ENCODE results near the gene DUS1L. TPM values are rescaled to one million over a fixed set of nuclear protein-coding genes. Genes with fewer than 3 reads are reported as not detected.
A peak's percentile ranks its signal among the peaks of the same experiment; 100 is the strongest.

The DUS1L gene
- total RNA-seq, 1 donor from 2014 or later, result 72.4 TPM

GRCh38 chr17:82101301-82101715 is 35.7 kb upstream of the DUS1L start:
- no peak for DNase-seq (ENCODE audit: extremely low spot score in 2 of 2)
- peak overlapping the region; percentile 30 for H3K27ac ChIP-seq
- intact Hi-C loops (cut with DNase I), result no loop called here
- H3K9me3 ChIP-seq, result no peaks in the 10 kb centered on the region
- no peak overlapping the region for H3K4me3 ChIP-seq
- no peaks in the 10 kb centered on the region for H3K27me3 ChIP-seq
- H3K36me3 ChIP-seq, result no peaks in the 10 kb centered on the region
- peaks cover 77% of the 10 kb centered on the region for H3K4me1 ChIP-seq
- TF ChIP-seq CTCF (IDR thresholded peaks at IDR 0.05), result no peak
- no peak for TF ChIP-seq POLR2A (IDR thresholded peaks at IDR 0.05)
- no peak for TF ChIP-seq POLR2AphosphoS5 (IDR thresholded peaks at IDR 0.05; ENCODE audit: insufficient read depth in 1 of 2, low read depth in 1 of 2)

- TF ChIP-seq POLR2AphosphoS5 (IDR thresholded peaks at IDR 0.05; ENCODE audit: insufficient read depth in 1 of 2, low read depth in 1 of 2) (no peak), CTCF (IDR thresholded peaks at IDR 0.05) (no peak), POLR2A (IDR thresholded peaks at IDR 0.05) (no peak)
- Histone ChIP-seq H3K4me1 (peaks cover 77% of the 10 kb centered on the region), H3K36me3 (peaks cover 0 to 4% of the 10 kb centered on the region in 2 donors), H3K27ac (peak overlapping the region; percentile 32), H3K27me3 (no peaks in the 10 kb centered on the region), H3K4me3 (no peak overlapping the region), H3K9me3 (no peaks in the 10 kb centered on the region)
- no peak for DNase-seq (ENCODE audit: extremely low spot score in 2 of 2)
- intact Hi-C loops (cut with DNase I), result no loop called here
Measured at GRCh38 chr17:82100502-82101298, 35.1 kb upstream of the DUS1L start.

- Histone ChIP-seq H3K4me3 (peak overlapping the region; percentile 63 to 98), H3K36me3 (peaks cover 0 to 20% of the 10 kb centered on the region in 2 donors), H3K27ac (peak overlapping the region; percentile 93), H3K9me3 (no peaks in the 10 kb centered on the region), H3K27me3 (no peaks in the 10 kb centered on the region), H3K4me1 (peaks cover 68% of the 10 kb centered on the region)
- TF ChIP-seq POLR2A (IDR thresholded peaks at IDR 0.05) (no peak), POLR2AphosphoS5 (IDR thresholded peaks at IDR 0.05; ENCODE audit: insufficient read depth in 1 of 2, low read depth in 1 of 2) (no peak), CTCF (IDR thresholded peaks at IDR 0.05) (no peak)
- intact Hi-C loops (cut with DNase I), result loop anchor here (5.0 kb wide), 1 partner anchor 67 kb away; the partner anchor contains the start of gene RAC3
- DNase-seq (ENCODE audit: extremely low spot score in 2 of 2), result no peak
Measured at GRCh38 chr17:82098939-82099763, 33.5 kb upstream of the DUS1L start.

- Histone ChIP-seq H3K4me1 (peaks cover 60% of the 10 kb centered on the region), H3K27me3 (no peaks in the 10 kb centered on the region), H3K36me3 (peaks cover 0 to 28% of the 10 kb centered on the region in 2 donors), H3K27ac (peak within 1 kb of the TSS; percentile 93), H3K4me3 (peak within 1 kb of the TSS; percentile 63 to 98), H3K9me3 (no peaks in the 10 kb centered on the region)
- TF ChIP-seq CTCF (IDR thresholded peaks at IDR 0.05), result no peak
- peak in 1 of 2 donors; percentile 96 for TF ChIP-seq POLR2A (IDR thresholded peaks at IDR 0.05)
- TF ChIP-seq POLR2AphosphoS5 (IDR thresholded peaks at IDR 0.05; ENCODE audit: insufficient read depth in 1 of 2, low read depth in 1 of 2), result peak in 1 of 2 donors; percentile 60
- intact Hi-C loops (cut with DNase I), result loop anchor here (5.0 kb wide), 1 partner anchor 66 kb away; the partner anchor contains the start of gene RAC3
- DNase-seq (ENCODE audit: extremely low spot score in 2 of 2), result no peak
Measured at GRCh38 chr17:82098169-82098938, 32.8 kb upstream of the DUS1L start, which contains the start of gene FASN. Gene FASN, minus strand, starts transcription at chr17:82098236. Its CDS starts 1,791 bp downstream, at chr17:82096445.
